SW 1271 (cell line): Measurements from ENCODE around the gene PCDHGC4.

Source experiments
- DNase-seq, 2 experiments: peaks; one replicate each; lab custom pipeline; 2025; lab: John Stamatoyannopoulos, UW

PCDHGC4 gene

GRCh38 chr5:141529002-141529401, 44.2 kb downstream of the PCDHGC4 start:
- no peak for DNase-seq

- no peak for DNase-seq
Observed at GRCh38 chr5:141529873-141530272, 45.0 kb downstream of the PCDHGC4 start.

GRCh38 chr5:141532726-141533125, 47.9 kb downstream of the PCDHGC4 start:
- no peak for DNase-seq

- DNase-seq = no peak
Observed at GRCh38 chr5:141533897-141534296, 49.1 kb downstream of the PCDHGC4 start.

GRCh38 chr5:141534492-141535213, 49.8 kb downstream of the PCDHGC4 start:
- DNase-seq = no peak
